ENCODE results near the gene KLHL13.
"Not testable (repeated sequence)": the region's sequence is repeated elsewhere in the genome, so short reads cannot be mapped to it uniquely, and the experiment has no call there.

The KLHL13 gene

GRCh38 chrX:117990438-117990837 lies 126.2 kb downstream of the KLHL13 start:
- no peak for DNase-seq (ENCODE audit: low read depth in 2 of 2)

DNA sequence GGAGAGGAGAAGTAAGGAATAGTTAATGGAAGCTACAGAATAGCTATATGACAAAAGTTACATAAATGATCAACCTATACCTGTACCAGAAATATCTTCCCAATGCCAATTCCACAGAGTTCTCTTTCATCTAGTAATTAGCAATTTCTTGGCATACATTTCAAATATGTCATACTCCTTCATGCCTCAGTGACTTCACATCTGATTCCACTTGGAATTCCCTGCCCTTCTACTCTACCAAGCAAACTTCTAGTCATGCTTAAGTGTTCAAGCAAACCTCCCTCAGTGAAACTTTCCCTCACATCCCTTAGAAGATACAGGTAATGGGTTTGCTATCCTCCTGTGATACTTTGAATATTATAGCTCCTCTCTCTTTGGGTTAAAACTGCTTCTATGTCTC lies 127.1 kb downstream of the KLHL13 start:
- DNase-seq (ENCODE audit: low read depth in 2 of 2), result no peak

DNA sequence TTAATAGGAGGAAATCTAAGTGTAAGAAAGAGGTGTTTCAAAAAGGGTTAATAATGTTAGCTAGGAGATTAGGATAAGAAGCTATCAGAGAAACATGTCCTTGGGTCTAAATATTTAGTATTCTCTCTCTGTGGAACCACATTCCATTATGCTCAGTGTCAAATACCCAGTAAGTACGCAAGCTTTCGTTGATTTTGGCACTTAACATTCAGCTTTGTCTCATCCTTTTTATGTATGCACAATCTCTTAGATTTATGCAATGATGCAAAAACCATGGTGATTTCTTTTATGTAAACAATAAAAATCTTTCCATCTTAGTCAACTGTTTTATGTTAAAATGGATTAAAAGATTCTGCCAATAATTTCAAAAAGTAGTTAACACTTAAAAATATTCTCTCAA lies 129.2 kb downstream of the KLHL13 start:
- no peak for DNase-seq (ENCODE audit: low read depth in 2 of 2)

- no peak for DNase-seq (ENCODE audit: low read depth in 2 of 2)
Observed at GRCh38 chrX:117985241-117985640, 131.4 kb downstream of the KLHL13 start.

DNA sequence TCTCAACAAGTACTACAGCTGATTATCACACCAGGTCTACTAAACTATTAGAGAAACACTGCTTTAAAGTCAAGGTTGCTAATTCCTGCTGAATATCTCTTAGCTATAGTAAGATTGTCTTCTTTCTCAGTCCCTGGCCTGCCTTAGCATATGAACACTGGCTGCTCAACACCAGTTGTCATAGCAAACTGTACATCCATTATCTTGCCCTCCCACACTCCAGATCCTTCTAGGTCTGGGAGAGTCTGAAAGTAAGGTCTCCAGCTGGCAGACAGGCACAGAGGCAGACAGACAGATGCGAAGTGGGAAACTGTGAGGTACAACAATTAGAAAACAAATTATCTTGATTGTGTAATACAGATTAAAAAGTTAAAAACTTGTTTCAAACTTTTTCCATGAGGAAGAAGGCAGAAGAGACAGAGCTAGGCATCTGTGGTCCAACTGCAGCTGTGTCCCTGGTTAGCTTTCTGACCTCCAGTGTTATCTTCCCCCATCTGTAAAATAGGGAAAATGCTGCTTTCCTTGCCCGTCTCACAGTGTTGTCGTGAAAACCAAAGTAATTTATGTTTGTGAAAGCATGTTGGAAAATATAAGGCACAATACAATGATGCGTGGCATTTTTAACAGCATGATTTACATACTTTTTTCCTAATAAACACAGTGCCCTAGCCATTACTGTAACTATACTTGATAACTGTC lies 133.8 kb downstream of the KLHL13 start:
- DNase-seq (ENCODE audit: low read depth in 2 of 2), result no peak

DNA sequence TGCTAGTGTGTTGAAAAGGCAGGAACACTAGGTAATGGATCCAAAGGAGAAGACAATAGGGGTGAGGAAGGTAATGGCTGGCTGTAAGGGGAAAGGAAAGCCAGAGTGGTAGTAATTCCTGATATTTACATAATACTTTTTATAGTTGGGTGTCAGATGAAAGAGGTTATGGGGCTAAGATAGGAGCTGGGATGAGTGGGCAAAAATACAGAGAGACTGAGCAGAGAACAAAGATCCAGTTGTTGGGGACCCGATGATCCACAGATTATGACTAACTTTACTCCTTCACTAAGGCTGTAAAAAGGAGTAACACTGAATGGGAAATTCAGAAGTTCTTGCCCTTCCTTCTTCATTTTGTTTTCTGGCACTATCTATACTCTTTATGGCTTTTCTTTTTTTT lies 138.2 kb downstream of the KLHL13 start:
- DNase-seq (ENCODE audit: low read depth in 2 of 2), result no peak

GRCh38 chrX:117977526-117977925 lies 139.1 kb downstream of the KLHL13 start:
- DNase-seq (ENCODE audit: low read depth in 2 of 2), result no peak

- no peak for DNase-seq (ENCODE audit: low read depth in 2 of 2)
Observed at GRCh38 chrX:117973110-117973807, 143.4 kb downstream of the KLHL13 start.

- DNase-seq (ENCODE audit: low read depth in 2 of 2), result no peak
Observed at GRCh38 chrX:117972711-117973109, 143.9 kb downstream of the KLHL13 start.

DNA sequence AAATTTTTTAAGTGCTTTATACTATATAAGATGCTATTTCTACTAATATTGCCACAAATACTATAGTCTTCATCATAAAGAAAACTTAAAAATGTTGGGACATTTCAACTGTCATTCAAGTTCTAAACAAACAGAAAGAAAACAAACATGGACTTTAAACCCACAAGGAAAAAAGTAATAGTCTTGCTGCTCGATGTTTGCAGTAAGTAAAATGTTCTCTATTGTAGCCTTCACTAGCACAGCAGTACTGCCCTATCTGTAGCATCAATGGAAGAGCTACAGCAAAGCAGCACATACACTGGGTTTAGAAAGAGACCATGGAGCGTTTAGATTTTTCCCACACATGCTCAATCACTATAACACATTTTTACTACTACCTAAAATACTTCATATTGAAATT lies 146.8 kb downstream of the KLHL13 start:
- no peak for DNase-seq (ENCODE audit: low read depth in 2 of 2)

- DNase-seq (ENCODE audit: low read depth in 2 of 2), result no peak
Observed at GRCh38 chrX:117969328-117969727, 147.3 kb downstream of the KLHL13 start.

DNA sequence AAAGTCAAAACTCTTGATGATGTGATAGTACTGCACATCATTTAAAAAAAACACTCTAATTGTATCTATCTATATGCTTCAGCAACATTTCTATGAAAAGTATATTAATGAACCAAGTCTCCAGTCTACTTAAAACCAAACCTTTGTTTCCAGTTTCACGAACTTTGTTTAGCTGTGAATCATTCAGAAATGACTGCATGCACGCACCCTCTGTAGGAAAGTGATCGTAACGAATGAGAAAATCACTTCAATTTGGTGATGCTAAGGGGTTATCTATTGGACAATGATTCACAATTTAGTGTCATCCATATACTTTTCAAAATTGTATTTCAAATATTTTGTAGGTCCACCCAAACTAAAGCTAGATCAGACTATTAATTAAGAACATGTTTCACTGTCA lies 157.6 kb downstream of the KLHL13 start:
- DNase-seq (ENCODE audit: low read depth in 2 of 2), result no peak

DNA sequence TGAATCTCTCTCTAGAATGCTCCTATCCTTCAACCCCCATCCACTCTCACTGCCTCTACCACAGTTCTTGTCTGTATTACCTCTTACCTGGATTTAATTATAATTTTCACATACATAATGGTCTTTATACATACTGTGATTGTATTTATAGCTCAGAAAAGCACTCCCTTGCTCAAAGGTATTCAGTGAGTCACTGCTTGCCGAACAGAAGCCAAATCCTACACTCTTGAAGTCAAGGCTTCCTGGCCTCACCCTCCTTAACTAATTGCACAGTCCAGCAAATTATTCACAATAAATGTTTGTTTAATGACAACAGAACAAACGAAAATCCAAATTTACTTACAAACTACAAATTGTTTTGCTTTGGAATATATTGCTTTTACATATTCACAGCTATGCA lies 159.5 kb downstream of the KLHL13 start:
- DNase-seq (ENCODE audit: low read depth in 2 of 2), result no peak

GRCh38 chrX:117939296-117939695 lies 177.3 kb downstream of the KLHL13 start:
- DNase-seq (ENCODE audit: low read depth in 2 of 2), result not testable (repeated sequence)

DNA sequence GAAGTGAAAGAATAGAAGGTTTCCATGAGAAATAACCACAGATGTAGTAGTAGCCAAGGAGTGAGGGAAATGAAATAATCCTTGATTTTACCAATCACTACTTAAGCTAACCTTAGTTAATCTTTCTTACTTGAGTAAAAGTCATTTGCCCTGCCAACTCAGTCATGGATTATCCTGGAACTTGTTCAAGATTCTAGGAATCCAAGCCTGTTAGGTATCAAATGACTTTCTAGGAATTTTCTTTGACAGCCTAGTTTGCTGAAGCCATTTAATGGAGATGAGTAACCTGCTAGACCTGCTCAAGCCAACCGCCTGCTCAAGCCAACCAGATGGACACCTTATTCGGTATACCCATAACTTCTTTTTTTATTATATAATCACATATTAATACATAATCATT lies 180.5 kb downstream of the KLHL13 start:
- no peak for DNase-seq (ENCODE audit: low read depth in 2 of 2)

- DNase-seq (ENCODE audit: low read depth in 2 of 2), result not testable (repeated sequence)
Observed at GRCh38 chrX:117930116-117930515, 186.5 kb downstream of the KLHL13 start.

- DNase-seq (ENCODE audit: low read depth in 2 of 2), result no peak
Observed at GRCh38 chrX:117919755-117920154, 196.9 kb downstream of the KLHL13 start.

DNA sequence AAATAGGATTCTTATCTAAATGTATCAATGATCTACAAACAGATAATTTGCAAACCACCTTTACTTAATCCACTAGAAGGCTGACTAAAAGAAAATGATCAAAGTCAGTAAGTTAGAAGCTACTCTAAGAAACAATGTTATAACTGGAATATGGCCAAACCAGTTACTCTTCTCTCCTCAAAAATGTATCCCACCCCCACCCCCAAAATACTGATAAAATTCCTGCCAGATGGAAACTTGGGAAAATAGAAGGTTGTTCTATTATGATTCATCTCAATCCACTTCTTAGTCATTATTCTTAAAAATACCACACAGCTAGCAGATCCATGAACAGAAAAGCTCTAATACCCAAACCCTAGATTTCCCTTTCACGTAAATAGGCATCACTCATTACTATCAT lies 206.4 kb downstream of the KLHL13 start:
- DNase-seq (ENCODE audit: low read depth in 2 of 2), result no peak

DNA sequence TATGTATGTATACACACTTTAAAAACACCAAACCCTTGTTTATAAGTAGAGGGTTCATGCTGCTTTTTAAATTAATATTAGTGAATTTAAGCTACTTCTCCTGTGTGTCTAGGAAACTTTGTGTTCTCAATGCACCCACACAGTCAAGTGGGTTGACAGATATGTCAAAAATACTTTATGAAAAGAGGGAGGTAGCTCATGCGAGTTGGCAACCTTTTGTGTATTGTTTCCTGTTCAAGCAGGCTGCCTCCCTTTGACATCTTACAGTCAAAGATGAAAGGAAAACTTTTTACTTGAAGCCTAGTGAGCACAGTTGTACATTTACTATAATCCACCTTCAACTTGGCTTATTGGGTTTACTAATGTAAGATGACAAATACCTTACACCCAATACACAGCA lies 218.4 kb downstream of the KLHL13 start:
- DNase-seq (ENCODE audit: low read depth in 2 of 2), result no peak

DNA sequence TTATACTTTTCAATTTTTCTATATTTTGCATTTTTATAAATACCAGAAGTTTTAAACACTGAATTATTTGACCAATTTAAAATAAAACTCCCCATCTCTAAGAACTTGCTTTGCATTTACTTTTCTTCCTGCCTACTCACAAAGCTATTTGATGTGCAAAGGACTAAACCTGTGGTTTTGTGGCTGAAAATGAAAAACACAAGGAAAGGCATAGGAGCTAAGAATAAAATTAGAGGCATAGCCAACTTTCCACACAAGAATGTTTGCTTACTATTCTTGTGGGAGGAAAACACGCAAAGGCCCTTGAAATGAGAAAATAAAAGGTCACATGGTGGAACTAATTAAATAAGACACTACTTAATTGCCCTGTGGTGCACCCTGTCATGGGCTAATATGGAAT lies 221.2 kb downstream of the KLHL13 start:
- DNase-seq (ENCODE audit: low read depth in 2 of 2), result no peak

DNA sequence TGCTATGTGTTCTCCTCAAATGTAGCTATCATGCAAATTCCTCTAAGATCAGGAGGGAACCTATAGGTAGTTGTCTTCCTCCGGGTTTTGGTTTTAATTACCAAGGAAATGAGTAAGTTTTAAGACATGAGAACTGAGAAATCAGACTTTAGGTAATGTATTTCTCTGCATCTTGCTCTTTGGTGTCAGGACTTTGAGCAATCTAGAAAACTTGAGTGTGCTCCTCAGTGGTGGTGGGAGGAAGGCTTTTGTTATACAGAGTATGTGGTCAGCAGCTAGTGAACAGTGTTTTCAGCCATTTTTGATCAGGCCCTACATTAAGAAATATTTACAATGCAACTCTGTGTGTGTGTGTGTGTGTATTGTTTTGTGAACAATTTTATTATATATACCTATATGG lies 224.1 kb downstream of the KLHL13 start:
- DNase-seq (ENCODE audit: low read depth in 2 of 2), result no peak

GRCh38 chrX:117871796-117872195 lies 244.8 kb downstream of the KLHL13 start:
- no peak for DNase-seq (ENCODE audit: low read depth in 2 of 2)

DNA sequence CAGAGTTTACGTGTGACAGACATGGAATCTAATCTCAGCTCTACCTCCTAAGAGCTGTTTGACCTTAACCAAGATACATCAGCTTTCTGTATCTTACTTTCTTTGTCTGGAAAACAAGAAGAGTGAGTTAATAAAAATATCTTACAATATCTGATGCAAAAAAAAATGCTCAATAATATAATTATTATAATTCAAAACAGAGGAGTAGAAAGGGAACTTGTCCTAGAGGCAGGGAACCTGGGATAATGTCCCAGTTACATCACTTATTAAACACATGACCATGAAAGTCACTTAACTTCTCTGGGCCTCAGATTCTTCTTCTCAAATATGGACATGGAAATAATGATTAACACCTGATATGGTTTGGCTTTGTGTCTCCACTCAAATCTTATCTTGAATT lies 256.1 kb downstream of the KLHL13 start:
- no peak for DNase-seq (ENCODE audit: low read depth in 2 of 2)

DNA sequence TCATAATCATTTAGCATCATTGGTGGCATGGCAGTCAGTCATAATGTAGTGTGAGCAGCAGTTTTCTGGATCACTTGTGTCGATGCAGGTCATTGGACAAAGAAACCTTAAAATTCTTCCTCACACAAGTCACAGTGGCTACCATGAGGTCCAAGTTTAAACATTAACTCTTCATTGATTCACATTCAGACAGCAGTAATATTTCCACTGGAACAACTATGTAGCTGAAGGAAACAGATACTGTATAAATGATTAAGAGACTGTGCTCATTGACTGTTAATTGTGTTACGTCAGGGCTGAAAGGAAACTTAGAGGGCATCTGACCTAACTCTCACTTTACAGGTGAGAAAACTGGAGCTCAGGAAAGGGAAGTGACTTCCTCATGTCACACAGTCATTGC lies 261.8 kb downstream of the KLHL13 start:
- no peak for DNase-seq (ENCODE audit: low read depth in 2 of 2)
